AG09309 (cell line): ENCODE results near the gene WDR72.
"Not testable (repeated sequence)": the region's sequence is repeated elsewhere in the genome, so short reads cannot be mapped to it uniquely, and the experiment has no call there.

Source experiments
- DNase-seq: peaks from one replicate; pipeline ENCODE4 v3.0.0-alpha.2; 2010; ENCODE audit warnings: low read depth
- H3K4me3 ChIP-seq: 2 replicates; pipeline ENCODE4 v1.5.1; 2011; ENCODE audit warnings: mild to moderate bottlenecking, low read depth, low read length, moderate library complexity; ENCODE audit not compliant: control insufficient read depth
- TF ChIP-seq, protein P1 (sequence below): IDR thresholded peaks from 2 replicates; pipeline ENCODE4 v1.5.1; 2011; ENCODE audit warnings: mild to moderate bottlenecking, low read depth, low read length, inconsistent platforms; ENCODE audit not compliant: insufficient read depth, control insufficient read depth; ENCODE audit errors: missing control alignments

The WDR72 gene

DNA sequence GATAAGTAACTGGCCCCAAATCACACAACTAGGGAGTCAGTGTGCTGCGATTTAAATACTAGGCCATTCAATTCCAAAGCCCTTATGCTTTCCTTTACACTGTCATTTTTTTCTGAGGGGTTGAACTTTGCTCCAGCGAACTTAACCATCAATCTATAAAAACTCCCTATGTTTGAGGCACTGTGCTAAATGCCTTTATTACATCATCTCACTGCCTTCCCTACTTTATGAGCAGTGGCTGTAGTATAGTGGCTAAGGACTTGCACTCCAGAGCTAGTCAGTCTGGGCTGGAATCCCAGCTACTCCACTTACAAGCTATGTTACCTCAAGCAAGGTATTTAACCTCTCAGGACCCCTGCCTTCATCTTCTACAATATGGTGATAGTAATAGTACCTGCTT is 26.9 kb upstream of the WDR72 start:
- TF ChIP-seq, protein P1, sequence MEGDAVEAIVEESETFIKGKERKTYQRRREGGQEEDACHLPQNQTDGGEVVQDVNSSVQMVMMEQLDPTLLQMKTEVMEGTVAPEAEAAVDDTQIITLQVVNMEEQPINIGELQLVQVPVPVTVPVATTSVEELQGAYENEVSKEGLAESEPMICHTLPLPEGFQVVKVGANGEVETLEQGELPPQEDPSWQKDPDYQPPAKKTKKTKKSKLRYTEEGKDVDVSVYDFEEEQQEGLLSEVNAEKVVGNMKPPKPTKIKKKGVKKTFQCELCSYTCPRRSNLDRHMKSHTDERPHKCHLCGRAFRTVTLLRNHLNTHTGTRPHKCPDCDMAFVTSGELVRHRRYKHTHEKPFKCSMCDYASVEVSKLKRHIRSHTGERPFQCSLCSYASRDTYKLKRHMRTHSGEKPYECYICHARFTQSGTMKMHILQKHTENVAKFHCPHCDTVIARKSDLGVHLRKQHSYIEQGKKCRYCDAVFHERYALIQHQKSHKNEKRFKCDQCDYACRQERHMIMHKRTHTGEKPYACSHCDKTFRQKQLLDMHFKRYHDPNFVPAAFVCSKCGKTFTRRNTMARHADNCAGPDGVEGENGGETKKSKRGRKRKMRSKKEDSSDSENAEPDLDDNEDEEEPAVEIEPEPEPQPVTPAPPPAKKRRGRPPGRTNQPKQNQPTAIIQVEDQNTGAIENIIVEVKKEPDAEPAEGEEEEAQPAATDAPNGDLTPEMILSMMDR: no peak
- no peak overlapping the region for H3K4me3 ChIP-seq
- no peak for DNase-seq

DNA sequence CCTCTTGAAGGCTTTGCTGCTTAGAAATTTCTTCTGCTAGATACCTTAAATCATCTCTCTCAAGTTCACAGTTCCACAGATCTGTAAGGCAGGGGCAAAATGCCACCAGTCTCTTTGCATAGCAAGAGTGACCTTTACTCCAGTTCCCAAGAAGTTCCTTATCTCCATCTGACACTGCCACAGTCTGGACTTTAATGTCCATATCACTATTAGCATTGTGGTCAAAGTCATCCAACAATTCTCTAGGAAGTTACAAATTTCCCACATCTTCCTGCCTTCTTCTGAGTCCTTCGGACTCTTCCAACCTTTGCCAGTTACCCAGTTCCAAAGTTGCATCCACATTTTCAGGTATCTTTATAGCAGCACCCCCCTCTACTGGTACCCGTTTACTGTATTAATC is 25.8 kb upstream of the WDR72 start:
- H3K4me3 ChIP-seq, DNase-seq: not testable (repeated sequence)

DNA sequence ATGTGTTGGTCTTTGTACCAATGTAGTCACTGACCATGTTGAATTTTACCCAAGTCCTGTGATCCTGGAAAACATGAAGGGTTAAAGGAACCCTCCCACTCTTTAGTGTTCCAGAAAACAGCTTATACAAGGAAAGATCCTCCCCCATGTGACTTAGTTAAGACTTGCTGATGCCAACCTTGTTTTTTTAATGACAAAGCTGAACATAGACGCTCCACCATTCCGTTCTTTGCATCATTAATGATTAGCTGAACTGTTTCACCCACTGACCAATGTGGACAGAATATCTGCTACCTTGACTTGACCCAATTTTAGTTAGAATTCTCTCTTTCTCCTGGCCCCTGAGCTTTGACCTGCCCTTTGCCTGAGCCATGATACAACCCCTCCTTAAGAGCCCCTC is 3.5 kb upstream of the WDR72 start:
- no peak overlapping the region for H3K4me3 ChIP-seq
- TF ChIP-seq, protein P1: no peak
- DNase-seq: no peak

DNA sequence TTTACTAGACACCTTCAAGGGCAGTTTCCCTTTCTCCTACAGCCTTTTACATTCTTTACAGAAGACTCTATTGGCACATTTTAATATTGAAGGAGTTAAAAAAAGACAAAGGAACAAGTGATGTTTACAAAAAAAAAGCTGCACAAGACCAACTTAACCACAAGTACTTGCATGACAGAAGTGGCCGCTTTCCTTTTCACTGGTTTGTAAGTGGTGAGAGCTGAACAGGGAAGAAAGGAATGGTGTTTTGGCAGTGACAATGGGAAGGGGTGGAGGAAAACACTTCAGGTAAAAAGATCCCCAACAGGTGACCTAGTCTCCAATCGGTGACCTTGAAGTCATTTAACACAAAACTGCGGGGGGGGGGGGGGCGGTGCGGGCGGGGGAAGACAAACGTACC is 1.1 kb downstream of the WDR72 start:
- no peak overlapping the region for H3K4me3 ChIP-seq
- TF ChIP-seq, protein P1: no peak
- no peak for DNase-seq

DNA sequence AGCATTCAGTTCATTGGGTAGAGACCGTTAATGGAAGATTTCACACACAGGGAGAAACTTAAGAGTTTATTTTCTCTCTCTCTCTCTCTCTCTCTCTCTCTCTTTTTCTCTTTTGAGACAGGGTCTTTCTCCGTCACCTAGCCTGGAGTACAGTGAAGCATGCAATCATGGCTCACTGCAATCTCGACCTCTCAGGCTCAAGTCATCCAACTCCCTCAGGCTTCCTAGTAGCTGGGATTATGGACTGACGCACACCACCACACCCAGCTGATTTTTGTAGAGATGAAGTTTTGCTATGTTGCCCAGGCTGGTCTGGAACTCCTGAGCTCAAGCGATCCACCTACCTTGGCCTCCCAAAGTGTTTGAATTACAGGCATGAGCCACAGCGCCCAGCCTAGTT is 1.6 kb downstream of the WDR72 start:
- H3K4me3 ChIP-seq: no peak overlapping the region
- TF ChIP-seq, protein P1: no peak
- DNase-seq: no peak

DNA sequence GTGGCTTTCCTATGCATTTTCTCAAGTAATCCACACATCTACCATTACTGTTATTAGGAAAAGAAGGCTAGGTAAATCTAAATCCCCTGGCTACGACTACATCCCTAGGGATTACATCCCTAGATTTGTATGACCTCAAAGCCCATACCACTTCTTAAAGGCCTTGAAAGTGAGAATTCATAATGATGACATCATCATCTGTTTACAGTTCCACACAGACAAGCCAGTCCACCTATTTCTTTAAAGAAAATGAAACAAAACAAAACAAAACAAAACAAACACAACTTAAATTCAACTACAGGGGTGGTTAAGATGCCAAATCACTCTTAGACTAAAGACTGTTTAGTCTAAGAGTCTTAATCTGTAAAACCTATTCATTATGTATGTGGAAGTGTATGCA is 5.7 kb downstream of the WDR72 start:
- H3K4me3 ChIP-seq: no peak overlapping the region
- TF ChIP-seq, protein P1: no peak
- no peak for DNase-seq

DNA sequence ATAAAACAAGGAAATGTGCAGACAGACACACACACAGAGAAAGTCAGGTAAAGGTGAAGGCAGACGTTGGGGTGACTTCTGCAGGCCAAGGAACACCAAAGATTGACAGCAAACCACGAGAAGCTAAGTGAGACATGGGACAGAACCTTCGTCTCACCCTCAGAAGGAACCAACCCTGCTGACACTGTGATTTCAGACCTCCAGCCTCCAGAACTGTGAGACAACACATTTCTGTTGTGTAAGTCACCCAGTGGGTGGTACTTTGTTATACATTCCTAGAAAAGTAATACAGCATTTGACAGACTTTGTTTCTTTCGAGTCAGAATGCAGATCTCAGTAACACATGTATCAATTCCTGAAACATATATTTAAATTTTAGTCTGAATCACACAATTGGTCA is 7.1 kb downstream of the WDR72 start:
- DNase-seq: no peak
- no peak overlapping the region for H3K4me3 ChIP-seq
- TF ChIP-seq, protein P1: no peak
